Measurements from ENCODE around the gene ZSWIM2.
A peak's percentile ranks its signal among the peaks of the same experiment; 100 is the strongest.

ZSWIM2 gene

GRCh38 chr2:186862869-186863709 is 14.1 kb upstream of the ZSWIM2 start:
- peak; percentile 93 for TF ChIP-seq CTCF (conservative IDR thresholded peaks at IDR 0.05; ENCODE audit: low read depth, low read length)
- Histone ChIP-seq H4K20me1 (ENCODE audit: insufficient read depth) (no peaks in the 10 kb centered on the region), H3K9ac (no peak overlapping the region), H2AFZ (ENCODE audit: low read depth) (no peak overlapping the region), H3K79me2 (ENCODE audit: insufficient read depth, low read depth) (no peaks in the 10 kb centered on the region), H3K27me3 (ENCODE audit: insufficient read depth, low read depth) (no peaks in the 10 kb centered on the region), H3K4me3 (IDR thresholded peaks at IDR 0.05; ENCODE audit: insufficient read depth, low read depth, low read length) (no peak overlapping the region), H3K4me2 (no peak overlapping the region), H3K36me3 (ENCODE audit: insufficient read depth) (no peaks in the 10 kb centered on the region), H3K4me1 (ENCODE audit: low read depth, poor library complexity, severe bottlenecking) (no peaks in the 10 kb centered on the region), H3K27ac (no peak overlapping the region)

- Histone ChIP-seq H3K36me3 (ENCODE audit: insufficient read depth) (no peaks in the 10 kb centered on the region), H3K4me2 (no peak overlapping the region), H2AFZ (ENCODE audit: low read depth) (no peak overlapping the region), H4K20me1 (ENCODE audit: insufficient read depth) (no peaks in the 10 kb centered on the region), H3K4me1 (ENCODE audit: low read depth, poor library complexity, severe bottlenecking) (no peaks in the 10 kb centered on the region), H3K79me2 (ENCODE audit: insufficient read depth, low read depth) (no peaks in the 10 kb centered on the region), H3K4me3 (IDR thresholded peaks at IDR 0.05; ENCODE audit: insufficient read depth, low read depth, low read length) (no peak overlapping the region), H3K27ac (no peak overlapping the region), H3K9ac (no peak overlapping the region), H3K27me3 (ENCODE audit: insufficient read depth, low read depth) (no peaks in the 10 kb centered on the region)
- TF ChIP-seq CTCF (conservative IDR thresholded peaks at IDR 0.05; ENCODE audit: low read depth, low read length) = no peak
Measured at GRCh38 chr2:186855216-186855615, 6.2 kb upstream of the ZSWIM2 start.

- Histone ChIP-seq H3K9ac (no peak overlapping the region), H3K4me1 (ENCODE audit: low read depth, poor library complexity, severe bottlenecking) (no peaks in the 10 kb centered on the region), H3K4me2 (no peak overlapping the region), H3K27me3 (ENCODE audit: insufficient read depth, low read depth) (no peaks in the 10 kb centered on the region), H2AFZ (ENCODE audit: low read depth) (no peak overlapping the region), H3K36me3 (ENCODE audit: insufficient read depth) (no peaks in the 10 kb centered on the region), H3K79me2 (ENCODE audit: insufficient read depth, low read depth) (no peaks in the 10 kb centered on the region), H3K4me3 (IDR thresholded peaks at IDR 0.05; ENCODE audit: insufficient read depth, low read depth, low read length) (no peak overlapping the region), H3K27ac (no peak overlapping the region), H4K20me1 (ENCODE audit: insufficient read depth) (no peaks in the 10 kb centered on the region)
- TF ChIP-seq CTCF (conservative IDR thresholded peaks at IDR 0.05; ENCODE audit: low read depth, low read length) = no peak
Measured at GRCh38 chr2:186853951-186854350, 5.0 kb upstream of the ZSWIM2 start.

GRCh38 chr2:186852508-186852907 is 3.5 kb upstream of the ZSWIM2 start:
- H4K20me1 ChIP-seq (ENCODE audit: insufficient read depth) = no peaks in the 10 kb centered on the region
- no peaks in the 10 kb centered on the region for H3K4me1 ChIP-seq (ENCODE audit: low read depth, poor library complexity, severe bottlenecking)
- H3K4me3 ChIP-seq (IDR thresholded peaks at IDR 0.05; ENCODE audit: insufficient read depth, low read depth, low read length) = no peak overlapping the region
- no peak for TF ChIP-seq CTCF (conservative IDR thresholded peaks at IDR 0.05; ENCODE audit: low read depth, low read length)
- no peaks in the 10 kb centered on the region for H3K79me2 ChIP-seq (ENCODE audit: insufficient read depth, low read depth)
- no peaks in the 10 kb centered on the region for H3K36me3 ChIP-seq (ENCODE audit: insufficient read depth)
- no peak overlapping the region for H3K4me2 ChIP-seq
- H3K27ac ChIP-seq = no peak overlapping the region
- no peak overlapping the region for H3K9ac ChIP-seq
- H3K27me3 ChIP-seq (ENCODE audit: insufficient read depth, low read depth) = no peaks in the 10 kb centered on the region
- H2AFZ ChIP-seq (ENCODE audit: low read depth) = no peak overlapping the region

Measured in KMS-11 (cell line).